Suprapubic skin (tissue), 4 donors: Measurements from ENCODE around the gene APH1A. TPM values are rescaled to one million over a fixed set of nuclear protein-coding genes. Genes with fewer than 3 reads are reported as not detected.
A peak's percentile ranks its signal among the peaks of the same experiment; 100 is the strongest.
"Not testable (repeated sequence)": the region's sequence is repeated elsewhere in the genome, so short reads cannot be mapped to it uniquely, and the experiment has no call there.

Experiments
- DNase-seq, 2 donors: peaks; one replicate each; pipeline ENCODE4 v3.0.0-alpha.2; 2019; ENCODE audit warnings: low spot score in 2 of 2
- H3K27ac ChIP-seq: fragments of 200-600 bp; sonication (generic); one replicate; pipeline ENCODE4 v1.5.1; 2019
- H3K27me3 ChIP-seq: fragments of 200-600 bp; sonication (generic); one replicate; pipeline ENCODE4 v1.5.1; 2019
- H3K36me3 ChIP-seq: fragments of 200-600 bp; sonication (generic); one replicate; pipeline ENCODE4 v1.5.1; 2019
- H3K4me1 ChIP-seq: fragments of 200-600 bp; sonication (generic); one replicate; pipeline ENCODE4 v1.5.1; 2019
- H3K4me3 ChIP-seq: fragments of 200-600 bp; sonication (generic); one replicate; pipeline ENCODE4 v1.5.1; 2019; ENCODE audit warnings: mild to moderate bottlenecking
- H3K9me3 ChIP-seq: fragments of 200-600 bp; sonication (generic); one replicate; pipeline ENCODE4 v1.5.1; 2019
- EP300 ChIP-seq: sonication (generic); formaldehyde crosslinking; IDR thresholded peaks from one replicate; pipeline ENCODE4 v1.6.1; 2017; ENCODE audit warnings: antibody characterized with exemption
- POLR2A ChIP-seq, 2 donors: fragments of 450-650 bp; IDR thresholded peaks; one replicate each; pipeline ENCODE4 v1.6.1; 2017; ENCODE audit warnings: antibody characterized with exemption in 2 of 2, mild to moderate bottlenecking in 2 of 2, moderate library complexity in 2 of 2
- POLR2AphosphoS5 ChIP-seq, 3 donors: sonication (generic); formaldehyde crosslinking; IDR thresholded peaks; one replicate each; pipeline ENCODE4 v1.6.1; 2017; ENCODE audit warnings: antibody characterized with exemption in 3 of 3
- WGBS: methylation state at CpG from one replicate; pipeline ENCODE4 v1.1.5; 2018; 5-methylcytosine and 5-hydroxymethylcytosine counted together
- total RNA-seq, 4 donors: library from RNA; depleted of rRNA; stranded (reverse); fragments of >200 nt; gene quantifications; one replicate each; pipeline ENCODE4 v1.1.0, GENCODE V29; 2016
- TF ChIP-seq, protein P1 (sequence below), 2 donors: fragments of 200-600 bp in 1 of 2; fragments of 450-650 bp in 1 of 2; sonication (generic) in 1 of 2; IDR thresholded peaks; one replicate each; pipeline ENCODE4 v1.5.1; 2016 to 2019; ENCODE audit warnings: antibody characterized with exemption in 2 of 2, mild to moderate bottlenecking in 1 of 2, moderate library complexity in 1 of 2

Gene APH1A
- 100 to 1,000 TPM in 3 of 4 donors, 10 to 100 TPM in 1; 92.5 to 141 (median 125) TPM for total RNA-seq

DNA sequence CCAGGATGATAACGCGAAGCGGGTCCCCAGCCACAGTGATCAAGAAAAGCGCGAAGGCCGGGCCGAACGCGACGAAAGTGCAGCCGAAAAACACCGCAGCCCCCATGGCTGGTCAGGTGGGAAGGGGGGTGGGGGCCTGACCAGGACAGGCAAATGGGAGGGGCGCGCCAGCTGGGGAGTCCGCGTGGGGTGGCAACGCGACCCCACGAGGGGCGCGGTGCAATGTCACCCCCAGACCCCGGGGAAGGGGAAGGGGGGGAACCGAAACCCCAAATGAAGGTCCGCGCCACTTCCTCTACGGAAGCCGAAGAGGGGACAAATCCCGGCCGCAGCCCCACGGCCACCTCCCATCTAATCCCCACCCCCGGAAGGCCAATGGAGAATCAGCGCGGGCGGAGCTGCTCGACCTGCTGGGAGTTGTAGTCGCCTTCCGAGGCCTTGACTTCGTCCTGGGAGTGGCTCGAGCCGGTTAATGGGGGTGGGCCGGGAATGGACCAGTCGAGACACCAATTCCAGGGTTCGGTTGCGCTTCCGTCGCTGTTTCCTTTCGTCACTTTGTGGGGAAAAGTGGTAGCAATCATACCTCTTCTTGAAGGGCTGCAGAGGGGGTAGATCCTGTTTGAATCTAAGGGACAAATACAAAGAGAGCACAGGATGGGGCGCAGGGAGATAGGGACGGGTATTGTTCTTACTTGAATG, at the start of gene APH1A:
TSS of gene APH1A (minus strand) at position 312 of the 699 bp plus-strand sequence. CDS start at position 106, 206 bp downstream.
- Histone ChIP-seq H3K9me3 (no peaks in the 10 kb centered on the region), H3K4me3 (peak within 1 kb of the TSS; percentile 93), H3K4me1 (peaks cover 28% of the 10 kb centered on the region), H3K36me3 (peaks cover 29% of the 10 kb centered on the region), H3K27ac (peak within 1 kb of the TSS; percentile 96), H3K27me3 (no peaks in the 10 kb centered on the region)
- TF ChIP-seq POLR2A (IDR thresholded peaks at IDR 0.05) = peak in 1 of 2 donors; percentile 17
- TF ChIP-seq POLR2AphosphoS5 (IDR thresholded peaks at IDR 0.05) = peak in 2 of 3 donors; percentile 88 to 95
- no peak for TF ChIP-seq EP300
- WGBS = under 1% methylated on average over 35 of the region's 49 CpGs
- DNase-seq = peak; percentile 99

DNA sequence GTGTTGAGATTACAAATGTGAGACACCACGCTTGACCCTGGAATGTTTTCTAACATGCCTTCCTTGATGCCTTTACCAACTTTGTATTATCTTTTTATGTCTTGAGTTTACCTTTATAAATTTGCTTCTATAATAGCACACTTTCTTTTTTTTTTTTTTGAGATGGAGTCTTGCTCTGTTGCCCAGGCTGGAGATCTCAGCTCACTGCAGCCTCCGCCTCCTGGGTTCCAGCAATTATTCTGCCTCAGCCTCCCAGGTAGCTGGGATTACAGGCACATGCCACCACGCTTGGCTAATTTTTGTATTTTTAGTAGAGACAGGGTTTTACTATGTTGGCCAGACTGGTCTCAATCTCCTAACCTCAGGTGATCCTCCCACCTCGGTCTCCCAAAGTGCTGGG, 45.9 kb upstream of the APH1A start:
- WGBS = 97% methylated on average over 4 of the region's 4 CpGs
- H3K4me3 ChIP-seq, DNase-seq, H3K27me3 ChIP-seq, H3K4me1 ChIP-seq, H3K36me3 ChIP-seq, H3K27ac ChIP-seq, H3K9me3 ChIP-seq: not testable (repeated sequence)

DNA sequence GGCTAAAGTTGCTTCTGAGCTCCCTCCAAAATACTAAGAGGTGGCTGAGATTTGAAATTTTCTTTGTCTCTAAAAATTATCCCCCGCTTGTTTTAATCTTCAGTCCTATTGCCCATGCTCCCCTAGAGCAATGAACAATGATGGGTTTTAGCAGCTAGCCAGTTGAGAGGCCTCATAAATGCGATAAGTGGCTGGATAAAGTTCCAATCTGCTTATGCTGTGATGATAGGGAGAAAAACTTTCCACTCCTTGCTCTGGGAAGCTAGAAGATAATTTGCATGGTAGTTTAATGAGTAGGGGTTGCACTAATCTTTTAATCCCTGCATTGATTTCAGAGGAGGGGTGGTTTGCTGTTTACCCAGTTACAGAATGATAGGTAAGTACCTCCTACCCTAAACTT, 42.9 kb upstream of the APH1A start:
- H3K27me3 ChIP-seq = no peaks in the 10 kb centered on the region
- no peak overlapping the region for H3K27ac ChIP-seq
- whole genome bisulfite sequencing = 96% methylated on average over 2 of the region's 2 CpGs
- no peak for DNase-seq
- TF ChIP-seq EP300 (no peak), POLR2A (IDR thresholded peaks at IDR 0.05) (no peak)
- TF ChIP-seq, protein P1, sequence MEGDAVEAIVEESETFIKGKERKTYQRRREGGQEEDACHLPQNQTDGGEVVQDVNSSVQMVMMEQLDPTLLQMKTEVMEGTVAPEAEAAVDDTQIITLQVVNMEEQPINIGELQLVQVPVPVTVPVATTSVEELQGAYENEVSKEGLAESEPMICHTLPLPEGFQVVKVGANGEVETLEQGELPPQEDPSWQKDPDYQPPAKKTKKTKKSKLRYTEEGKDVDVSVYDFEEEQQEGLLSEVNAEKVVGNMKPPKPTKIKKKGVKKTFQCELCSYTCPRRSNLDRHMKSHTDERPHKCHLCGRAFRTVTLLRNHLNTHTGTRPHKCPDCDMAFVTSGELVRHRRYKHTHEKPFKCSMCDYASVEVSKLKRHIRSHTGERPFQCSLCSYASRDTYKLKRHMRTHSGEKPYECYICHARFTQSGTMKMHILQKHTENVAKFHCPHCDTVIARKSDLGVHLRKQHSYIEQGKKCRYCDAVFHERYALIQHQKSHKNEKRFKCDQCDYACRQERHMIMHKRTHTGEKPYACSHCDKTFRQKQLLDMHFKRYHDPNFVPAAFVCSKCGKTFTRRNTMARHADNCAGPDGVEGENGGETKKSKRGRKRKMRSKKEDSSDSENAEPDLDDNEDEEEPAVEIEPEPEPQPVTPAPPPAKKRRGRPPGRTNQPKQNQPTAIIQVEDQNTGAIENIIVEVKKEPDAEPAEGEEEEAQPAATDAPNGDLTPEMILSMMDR (IDR thresholded peaks at IDR 0.05) = no peak
- no peak overlapping the region for H3K4me3 ChIP-seq
- H3K36me3 ChIP-seq = peaks cover 14% of the 10 kb centered on the region
- H3K4me1 ChIP-seq = no peaks in the 10 kb centered on the region
- H3K9me3 ChIP-seq = no peaks in the 10 kb centered on the region

DNA sequence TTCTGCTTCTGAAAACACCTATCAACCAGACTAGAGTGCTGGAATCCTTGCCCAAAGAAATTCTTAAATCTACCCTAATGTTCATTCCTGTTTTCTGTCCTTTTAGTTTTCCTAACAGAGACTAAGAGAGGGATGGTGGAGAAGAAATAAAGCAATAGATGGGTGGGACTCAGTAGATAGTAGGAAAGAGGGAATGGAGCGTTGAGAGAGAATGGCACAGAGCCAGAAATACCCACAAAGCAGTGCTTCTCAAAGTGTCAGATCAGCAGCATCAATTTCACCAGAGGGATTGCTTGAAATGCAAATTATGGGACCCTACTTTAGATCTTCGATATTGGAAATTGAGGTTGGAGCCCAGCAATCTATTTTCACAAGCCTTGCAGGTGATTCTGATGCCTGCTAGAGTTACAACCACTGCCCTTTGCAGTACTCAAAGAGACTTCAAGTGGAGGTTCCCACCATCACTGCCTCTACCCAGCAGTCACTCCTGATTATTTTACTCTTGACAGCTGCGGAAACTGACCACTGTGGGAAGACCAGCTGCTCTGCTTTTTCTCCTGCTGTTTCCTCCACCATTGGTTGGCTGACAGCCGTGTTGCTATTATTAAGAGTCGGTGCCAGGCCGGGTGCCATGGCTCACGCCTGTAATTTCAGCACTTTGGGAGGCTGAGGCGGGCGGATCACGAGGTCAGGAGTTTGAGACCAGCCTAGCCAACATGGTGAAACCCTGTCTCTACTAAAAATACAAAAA, 41.1 kb upstream of the APH1A start:
- H3K27me3 ChIP-seq = no peaks in the 10 kb centered on the region
- H3K4me1 ChIP-seq = no peaks in the 10 kb centered on the region
- no peaks in the 10 kb centered on the region for H3K9me3 ChIP-seq
- TF ChIP-seq, protein P1 (IDR thresholded peaks at IDR 0.05) = no peak
- H3K27ac ChIP-seq = no peak overlapping the region
- 76% methylated on average over 10 of the region's 10 CpGs for WGBS
- no peak overlapping the region for H3K4me3 ChIP-seq
- peaks cover 24% of the 10 kb centered on the region for H3K36me3 ChIP-seq
- DNase-seq = no peak

DNA sequence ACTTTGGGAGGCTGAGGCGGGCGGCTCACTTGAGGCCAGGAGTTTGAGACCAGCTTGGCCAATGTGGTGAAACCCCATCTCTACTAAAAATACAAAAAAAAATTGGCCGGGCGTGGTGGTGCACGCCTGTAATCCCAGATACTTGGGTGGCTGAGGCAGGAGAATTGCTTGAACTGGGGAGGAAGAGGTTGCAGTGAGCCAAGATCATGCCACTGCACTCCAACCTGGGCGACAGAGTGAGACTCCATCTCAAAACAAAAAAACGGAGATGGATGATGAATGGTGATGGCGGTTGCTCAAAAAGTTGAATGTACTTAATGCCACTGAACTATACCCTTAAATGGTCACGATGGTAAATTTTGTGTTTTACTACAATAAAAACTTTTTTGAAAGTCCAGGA, 39.8 kb upstream of the APH1A start:
- peaks cover 32% of the 10 kb centered on the region for H3K36me3 ChIP-seq

DNA sequence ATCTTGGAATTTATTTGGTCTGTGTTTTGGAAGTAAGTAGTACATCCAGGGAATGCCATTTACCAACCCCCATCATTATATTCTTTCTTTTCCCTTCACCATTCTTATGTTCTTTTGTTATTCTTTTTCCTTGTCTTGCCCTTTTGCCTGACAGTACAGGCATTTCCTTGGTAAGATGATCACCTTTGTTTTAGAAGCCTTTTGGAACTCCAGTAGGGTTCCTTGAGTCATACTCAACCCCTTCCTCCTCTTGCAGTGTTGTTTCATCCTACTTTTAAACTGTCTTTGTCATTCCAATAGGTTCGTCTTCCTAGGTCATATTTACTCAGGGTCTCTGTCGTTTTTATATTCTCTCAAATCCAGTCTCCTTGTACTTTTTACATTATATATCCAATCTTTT, 34.1 kb upstream of the APH1A start:
- H3K4me3 ChIP-seq = no peak overlapping the region
- no peak for DNase-seq
- H3K27me3 ChIP-seq = no peaks in the 10 kb centered on the region
- H3K4me1 ChIP-seq = no peaks in the 10 kb centered on the region
- TF ChIP-seq POLR2AphosphoS5 (IDR thresholded peaks at IDR 0.05) = no peak
- TF ChIP-seq, protein P1 (IDR thresholded peaks at IDR 0.05) = no peak
- no peak for TF ChIP-seq EP300
- no peak for TF ChIP-seq POLR2A (IDR thresholded peaks at IDR 0.05)
- peaks cover 82% of the 10 kb centered on the region for H3K36me3 ChIP-seq
- H3K27ac ChIP-seq = no peak overlapping the region
- 84% methylated on average over 2 of the region's 2 CpGs for WGBS
- no peaks in the 10 kb centered on the region for H3K9me3 ChIP-seq

More for the DNA sequence above, 39.8 kb upstream of the APH1A start:
- not testable (repeated sequence) for H3K9me3 ChIP-seq, H3K27ac ChIP-seq, DNase-seq, H3K4me3 ChIP-seq, H3K4me1 ChIP-seq, H3K27me3 ChIP-seq
- WGBS = 90% methylated on average over 9 of the region's 9 CpGs
